Hepatic stellate cell (primary cell): ENCODE data around the gene B3GALT5.

ENCODE experiments used
- DNase-seq: peaks from one replicate; pipeline ENCODE4 v3.0.0; 2011; ENCODE audit warnings: low spot score

Gene B3GALT5

DNA sequence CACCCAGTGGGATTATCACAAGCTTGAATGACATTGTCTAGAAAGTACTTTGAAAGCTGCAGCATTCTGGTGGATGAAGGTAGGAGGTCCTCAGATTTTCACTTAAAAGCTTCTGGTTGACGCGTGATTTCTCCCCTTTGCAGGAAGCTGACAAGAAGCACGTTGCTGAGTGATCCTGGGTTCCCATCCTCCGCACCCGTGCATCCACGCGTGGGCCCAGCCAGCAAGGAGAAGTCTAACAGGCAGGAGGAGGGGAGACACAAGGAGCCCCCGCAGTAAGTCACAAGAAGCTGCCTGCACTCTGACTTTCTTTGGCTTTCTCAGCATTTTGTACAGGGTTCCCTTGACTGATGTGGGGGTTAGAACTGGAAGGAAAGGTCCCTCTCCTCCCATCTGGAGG lies 7.8 kb upstream of the B3GALT5 start:
- DNase-seq, result no peak

DNA sequence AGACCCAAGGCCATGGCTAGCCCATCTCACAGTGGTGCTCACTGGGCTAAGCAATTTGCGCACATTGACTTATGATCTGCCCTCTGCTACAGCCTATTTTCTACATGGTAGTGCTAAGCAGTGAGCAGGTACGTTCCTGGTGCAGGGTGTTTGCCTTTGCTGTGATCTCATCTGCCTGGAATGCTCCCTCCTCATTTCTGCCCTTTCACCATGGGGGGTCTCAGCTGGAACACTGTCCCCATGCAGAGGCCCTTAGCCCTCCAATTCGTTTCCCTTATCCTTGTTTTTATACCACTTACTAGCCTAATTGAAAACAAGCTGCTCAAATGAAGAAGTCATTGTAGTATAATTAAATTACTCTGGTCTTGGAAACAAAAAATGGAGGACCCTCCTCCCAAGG lies 2.0 kb upstream of the B3GALT5 start:
- DNase-seq, result no peak

DNA sequence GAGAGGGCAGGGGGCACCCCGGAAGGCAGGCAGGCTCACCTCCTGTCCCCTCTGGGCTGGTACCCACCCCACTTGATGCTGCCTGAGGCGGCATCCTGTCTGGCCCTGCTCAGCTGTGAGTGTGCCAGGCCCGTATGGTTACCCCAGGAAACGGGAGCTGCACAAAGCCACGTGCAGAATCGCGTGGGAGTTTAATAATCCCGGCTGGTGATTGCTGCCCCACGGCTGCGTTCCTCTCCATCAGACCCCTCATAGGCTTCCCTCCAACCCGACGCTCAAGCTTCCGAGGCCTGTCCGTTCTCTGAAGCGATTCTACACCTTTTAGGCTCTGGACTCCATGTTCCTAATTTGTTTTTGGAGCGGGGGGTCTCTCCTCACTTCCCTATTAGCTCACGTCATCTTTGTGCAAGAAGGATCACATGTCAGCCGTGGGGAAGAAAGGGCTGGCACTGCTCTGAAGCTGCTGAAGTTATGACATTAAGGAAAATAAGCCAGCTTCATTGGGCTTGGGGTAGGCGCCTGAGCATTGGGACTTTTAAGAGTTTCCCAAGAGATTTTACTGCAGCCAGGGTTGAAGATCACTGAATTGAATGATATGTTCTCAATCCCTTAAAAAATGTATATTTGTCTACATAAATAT lies 1.1 kb upstream of the B3GALT5 start:
- DNase-seq, result no peak

DNA sequence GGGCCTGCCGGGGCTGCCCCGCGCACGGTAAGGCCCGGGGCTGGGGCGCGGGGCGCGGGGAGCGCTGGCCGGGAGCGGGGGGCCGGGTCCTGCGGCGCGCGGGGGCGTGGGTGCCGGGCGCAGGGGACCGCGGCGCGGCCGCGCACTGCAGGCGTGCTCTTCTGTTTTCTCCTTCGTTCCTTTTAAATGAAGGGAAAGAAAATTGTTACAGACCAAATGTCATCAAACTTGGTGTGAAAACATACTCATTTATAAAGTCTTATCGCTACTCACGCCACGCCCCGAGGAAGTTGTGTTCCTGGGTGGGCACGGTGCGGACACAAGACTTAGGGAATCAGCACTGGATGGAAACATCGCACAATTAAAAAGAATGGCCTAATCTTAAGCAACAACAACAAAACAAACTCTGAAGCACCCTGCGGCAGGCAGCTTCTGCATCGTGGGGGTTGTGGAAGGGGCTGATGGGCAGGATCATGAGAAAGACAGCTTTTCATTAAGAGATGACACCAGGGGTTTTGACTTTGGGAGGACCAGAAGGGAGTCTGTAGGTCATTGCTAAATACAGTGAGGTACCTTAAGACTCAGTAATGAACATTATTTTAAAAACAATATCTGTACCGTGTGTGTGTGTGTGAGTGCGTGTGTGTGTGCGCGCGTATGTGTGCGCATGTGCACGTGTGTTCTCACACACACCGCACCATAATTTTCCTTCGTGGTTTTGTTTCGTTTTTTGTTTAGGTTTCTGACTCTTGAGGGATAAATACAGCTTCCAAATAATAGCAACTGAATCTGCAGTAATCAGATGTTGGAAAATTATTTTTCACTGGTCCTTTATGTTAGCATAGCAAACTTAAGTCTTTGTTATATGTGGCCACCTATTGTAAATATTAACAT lies 548 bp downstream of the B3GALT5 start:
- no peak for DNase-seq

DNA sequence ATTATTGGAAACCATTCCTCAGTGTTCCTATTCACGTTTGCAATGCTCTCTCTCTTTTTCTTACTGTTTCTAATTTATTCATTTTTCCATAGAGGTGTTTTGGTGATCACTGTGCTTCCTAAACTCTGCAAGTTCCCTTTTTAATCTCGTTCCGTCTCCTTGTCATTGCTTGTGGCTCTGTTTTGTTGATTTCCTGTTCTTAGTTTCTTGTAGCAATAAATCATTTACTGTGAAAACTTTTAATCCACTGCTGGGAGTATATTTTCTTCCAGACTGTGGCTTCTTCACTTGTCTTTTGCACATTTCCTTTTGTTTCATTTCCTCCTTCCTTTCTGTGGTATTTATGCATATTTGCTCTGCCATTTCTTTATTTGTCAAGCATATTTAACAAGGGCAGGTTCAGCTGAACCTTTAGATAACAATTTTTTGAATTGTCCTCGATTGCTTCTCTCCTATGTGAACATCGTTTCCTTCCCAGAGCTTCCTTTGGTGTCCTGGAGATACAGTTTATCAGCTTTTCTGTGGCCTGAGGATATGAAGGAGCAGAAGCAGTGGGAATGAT lies 3.6 kb downstream of the B3GALT5 start:
- no peak for DNase-seq

DNA sequence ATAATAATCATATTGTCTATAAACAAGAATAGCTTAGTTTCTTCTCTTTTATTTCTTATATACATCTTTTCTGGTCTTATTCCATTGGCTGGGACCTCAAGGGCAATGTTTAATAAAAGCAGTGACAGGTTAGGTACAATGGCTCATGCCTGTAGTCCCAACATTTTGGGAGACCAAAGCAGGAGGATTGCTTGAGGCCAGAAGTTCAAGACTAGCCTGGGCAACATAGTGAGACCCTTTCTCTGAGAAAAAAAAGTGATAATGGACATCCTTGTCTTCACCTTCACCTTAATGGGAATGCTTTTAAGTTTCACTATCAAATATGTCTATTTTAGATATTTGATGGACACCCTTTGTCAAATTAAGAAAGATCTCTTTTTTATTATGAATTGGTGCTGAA lies 8.1 kb downstream of the B3GALT5 start:
- DNase-seq, result no peak

DNA sequence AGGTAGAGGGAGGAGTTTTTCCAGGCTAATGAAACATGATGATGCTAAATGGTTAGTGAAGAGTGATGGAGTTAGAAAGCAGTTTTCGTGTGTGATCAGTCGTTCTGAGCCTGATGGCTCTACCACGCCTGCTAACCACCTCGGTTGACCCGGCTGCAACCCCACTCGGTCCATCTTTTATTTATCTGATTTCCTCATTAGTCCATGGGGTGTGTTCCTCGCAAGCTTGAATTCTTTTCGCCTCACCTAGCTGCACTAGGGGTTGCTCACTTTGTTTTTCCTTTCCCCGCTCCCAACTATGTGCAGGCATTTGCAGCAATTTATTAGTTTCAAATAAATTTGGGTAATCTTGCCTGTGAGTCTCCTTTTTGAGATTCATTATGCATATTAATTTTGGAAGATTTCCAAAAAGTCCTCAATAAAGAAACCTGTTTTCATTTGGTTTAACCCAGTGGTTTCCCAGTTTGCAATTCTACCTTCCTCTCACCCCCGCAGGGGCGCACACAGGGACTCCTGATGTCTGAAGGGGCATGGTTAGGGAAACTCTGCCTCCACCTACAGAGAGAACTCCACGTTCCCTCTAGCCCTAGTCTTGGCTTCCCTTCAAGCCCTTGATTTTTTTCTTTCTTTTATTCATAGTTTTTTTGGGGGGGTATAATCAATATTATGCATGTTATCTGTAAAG lies 12.6 kb downstream of the B3GALT5 start:
- DNase-seq, result no peak

DNA sequence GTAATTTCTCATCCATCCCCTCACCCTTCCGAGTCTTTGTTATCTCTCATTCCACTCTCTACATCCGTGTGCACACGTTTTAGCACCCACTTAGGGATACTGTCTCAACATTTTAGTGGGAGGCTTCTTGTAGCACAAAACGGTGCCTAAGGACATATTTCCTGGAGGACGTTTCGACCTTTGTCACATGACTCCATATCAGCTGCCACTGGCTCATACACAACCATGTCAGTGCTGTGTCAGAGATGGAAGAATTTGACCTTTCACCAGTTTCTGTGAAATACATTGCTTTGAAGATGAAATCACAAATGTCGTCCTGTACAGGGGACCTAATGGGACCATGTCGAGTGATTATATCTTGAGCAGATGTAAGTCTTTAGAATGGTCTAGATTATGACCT lies 15.6 kb downstream of the B3GALT5 start:
- no peak for DNase-seq

DNA sequence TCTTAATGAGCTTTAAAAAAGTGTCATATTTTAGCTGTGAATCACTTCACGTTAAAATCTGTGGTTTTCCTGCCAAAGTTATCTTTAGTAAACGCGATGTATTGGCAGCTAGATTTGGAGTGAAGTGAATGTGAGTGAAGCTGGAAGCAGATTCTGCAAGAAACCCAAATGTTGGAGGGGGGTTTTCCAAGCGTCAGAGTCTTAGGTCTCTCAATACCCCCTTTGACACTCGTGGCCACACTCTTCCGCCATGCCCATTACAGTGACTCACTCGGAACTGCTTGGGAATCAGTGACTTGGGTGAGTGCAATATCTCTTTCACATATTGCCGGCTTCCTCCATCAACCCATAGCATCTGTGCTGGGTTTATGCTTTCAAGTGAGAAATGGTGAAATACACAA lies 17.5 kb downstream of the B3GALT5 start:
- DNase-seq, result no peak

DNA sequence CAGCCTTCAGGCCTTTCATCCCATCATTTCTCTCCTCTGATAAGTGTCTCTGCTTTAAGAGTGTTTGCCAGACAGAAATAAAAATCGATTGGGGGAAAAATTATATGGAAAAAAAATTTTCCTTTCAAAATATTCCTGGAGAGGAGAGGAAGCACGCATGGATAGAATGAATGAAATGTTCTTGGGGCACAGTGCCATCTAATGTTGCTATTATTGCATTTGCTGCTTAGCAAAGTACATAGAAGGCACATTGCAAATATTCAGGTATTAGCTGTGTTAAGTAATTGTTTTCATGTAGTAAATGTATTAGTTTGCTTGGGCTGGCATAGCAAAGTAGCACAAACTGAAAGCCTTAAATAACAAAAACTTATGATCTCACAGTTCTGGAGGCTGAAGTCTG lies 18.1 kb downstream of the B3GALT5 start:
- no peak for DNase-seq

DNA sequence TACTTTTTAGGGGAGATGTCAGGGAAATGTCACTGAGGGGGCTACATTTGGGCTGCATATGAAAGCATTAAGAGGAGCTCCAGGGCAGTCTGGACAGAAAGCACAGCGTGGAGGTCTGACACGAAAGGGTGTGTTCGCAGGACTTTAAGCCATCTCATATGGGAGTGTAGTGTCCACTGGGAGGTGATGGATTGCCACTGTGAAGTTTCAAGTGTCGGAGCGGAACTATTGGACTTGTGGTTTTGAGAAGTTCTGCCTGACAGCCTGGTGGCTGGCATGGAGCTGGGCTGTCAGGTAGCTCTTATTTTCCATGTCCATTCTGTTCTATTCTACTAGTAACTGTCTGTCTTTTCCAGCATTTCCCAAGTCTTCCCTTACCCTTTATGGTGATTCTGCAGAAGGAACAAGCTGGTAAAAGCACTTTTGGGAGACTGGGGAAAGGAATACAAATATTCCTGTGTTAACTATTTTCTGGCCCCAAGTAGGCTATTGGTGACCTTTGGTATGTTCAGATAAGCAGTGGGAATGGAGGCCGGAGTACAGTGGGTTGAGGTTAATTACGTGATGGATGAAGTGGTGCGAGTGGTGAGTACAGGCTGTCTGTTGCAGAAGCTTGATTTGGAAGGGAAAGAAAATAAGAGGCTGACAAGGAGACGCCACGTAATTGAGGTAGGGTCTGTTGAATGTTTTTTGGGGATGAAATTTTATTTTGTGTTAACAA lies 19.3 kb downstream of the B3GALT5 start:
- no peak for DNase-seq

DNA sequence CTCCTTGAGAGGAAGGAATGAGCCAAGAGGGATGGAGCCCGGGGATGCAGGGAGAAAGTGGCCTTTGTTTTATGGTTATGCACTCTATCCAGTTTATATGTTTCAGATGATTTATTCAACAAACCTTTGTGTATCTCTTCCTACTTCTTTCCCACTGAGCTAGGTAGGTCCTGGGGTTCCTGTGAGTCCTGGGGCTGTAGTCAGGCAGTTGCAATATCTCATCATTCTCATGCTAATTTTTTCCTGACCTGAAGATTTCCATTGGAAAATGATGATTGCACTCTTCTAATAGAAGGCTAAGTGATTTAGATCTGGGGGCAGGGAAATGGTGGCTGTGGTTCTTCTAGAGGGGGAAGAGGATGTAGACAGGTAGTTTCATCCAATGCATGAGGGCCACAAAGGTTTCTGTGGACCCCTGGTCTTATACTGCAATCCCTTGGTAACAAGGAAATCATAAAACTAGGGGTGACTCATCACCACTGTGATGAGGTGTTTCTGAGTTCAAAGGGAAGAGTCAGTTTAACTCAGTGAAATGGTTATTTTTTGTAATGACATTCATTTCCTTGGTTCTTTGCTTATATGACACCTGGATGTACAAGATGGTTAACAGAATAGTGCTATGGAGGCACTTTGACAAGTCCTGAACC lies 20.2 kb downstream of the B3GALT5 start:
- no peak for DNase-seq

DNA sequence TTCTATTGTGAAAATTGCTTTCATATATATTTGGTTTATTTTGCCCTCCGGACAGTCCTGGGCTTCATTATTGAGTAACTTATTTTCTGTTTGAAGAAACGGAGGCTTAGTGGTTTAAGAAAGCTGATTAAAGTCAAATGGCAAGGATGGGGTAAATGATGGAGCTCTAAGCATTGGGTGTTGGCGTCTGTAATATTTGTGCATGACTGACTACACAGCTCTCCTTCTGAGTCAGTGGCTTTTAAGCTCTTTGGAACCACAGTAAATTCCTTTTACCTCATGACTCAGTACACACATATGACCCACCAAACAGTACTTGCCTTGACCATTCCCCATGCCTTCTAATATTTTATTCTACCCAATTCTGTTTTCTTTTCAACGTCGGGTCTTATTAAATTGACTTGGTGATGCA lies 21.0 kb downstream of the B3GALT5 start:
- DNase-seq, result peak; percentile 36

DNA sequence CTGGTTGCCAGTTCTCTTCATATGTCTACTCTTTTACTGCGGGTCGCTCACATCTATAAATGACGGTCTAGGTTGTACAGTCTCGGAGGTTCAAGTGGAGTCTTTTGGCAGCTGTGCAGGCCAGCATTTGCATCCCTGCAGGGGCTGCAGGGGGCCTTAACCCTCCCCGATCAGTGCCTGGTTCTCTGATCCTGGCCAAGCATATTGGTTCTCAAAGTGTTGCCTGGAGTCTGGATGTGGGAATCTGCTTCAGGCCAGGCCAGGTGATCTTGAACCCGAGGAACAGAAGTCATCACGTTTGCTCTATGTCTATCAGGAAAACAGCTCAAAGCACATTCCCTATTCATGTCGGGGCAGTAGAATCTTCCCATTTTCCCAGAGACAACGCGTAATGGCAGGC lies 21.8 kb downstream of the B3GALT5 start:
- DNase-seq, result no peak

DNA sequence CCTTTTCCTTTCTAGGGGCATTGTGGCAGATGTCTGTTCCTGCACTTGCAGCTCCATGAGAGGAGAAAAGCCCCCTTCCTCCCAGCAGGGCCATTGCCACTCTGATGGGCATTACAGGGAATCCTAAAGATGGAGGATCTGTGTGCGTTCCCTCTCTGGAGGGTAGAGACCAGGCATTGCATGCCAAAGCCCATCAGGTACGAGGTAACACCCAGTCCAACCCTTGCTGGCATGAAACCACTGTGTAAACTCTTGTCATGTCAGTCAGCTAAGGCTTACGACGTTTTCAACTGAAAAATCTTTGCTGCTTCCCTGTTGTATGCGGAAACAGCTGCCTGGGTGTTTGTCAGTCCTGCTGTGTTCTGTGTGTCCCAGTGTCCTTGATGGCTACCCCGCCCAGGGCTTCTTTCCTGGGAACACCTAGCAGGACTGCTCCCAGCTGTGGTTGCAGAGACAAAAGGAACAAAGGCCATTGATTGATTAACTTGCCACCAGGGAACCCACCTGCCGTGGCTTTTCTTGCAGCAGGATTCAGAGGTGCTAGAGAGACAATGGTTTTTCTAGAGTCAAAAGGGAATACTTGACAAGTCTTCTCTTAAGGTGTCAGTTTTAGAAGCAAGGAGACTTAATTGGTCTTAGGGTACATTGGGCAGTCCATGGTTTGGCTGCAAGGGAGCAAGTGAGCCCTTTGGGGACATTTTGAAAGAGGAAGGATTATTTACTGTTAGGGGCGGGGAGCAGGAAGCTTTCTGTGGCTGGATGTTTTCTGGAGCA lies 24.6 kb downstream of the B3GALT5 start:
- DNase-seq, result no peak

DNA sequence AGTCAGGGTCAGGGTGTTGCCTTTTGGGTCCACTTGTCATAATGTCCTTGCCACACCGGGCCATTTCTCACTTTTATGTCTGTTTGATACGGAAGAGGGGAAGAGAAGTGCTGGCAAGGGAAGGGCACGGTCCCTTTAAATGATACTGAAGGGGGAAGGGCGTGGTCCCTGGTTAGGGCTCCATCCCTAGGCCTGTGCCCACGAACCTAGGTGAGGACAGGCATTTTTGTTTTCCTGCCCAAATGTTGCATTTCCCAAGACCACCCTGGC lies 25.2 kb downstream of the B3GALT5 start:
- no peak for DNase-seq

DNA sequence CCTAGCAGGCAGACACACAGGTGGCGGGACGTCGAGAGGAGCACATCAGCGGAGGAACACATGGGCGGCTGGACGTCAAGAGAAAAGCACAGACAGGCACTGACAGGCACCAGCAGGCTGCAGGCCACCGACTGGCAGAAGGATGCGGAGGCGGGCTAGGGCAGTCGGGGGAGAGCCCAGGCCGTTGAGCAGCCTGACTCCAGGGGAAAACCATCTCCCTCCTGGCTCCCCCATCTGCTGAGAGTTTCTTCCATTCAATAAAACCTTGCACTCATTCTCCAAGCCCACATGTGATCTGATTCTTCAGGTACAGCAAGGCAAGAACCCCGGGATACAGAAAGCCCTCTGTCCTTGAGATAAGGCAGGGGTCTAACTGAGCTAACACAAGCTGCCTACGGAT lies 25.5 kb downstream of the B3GALT5 start:
- no peak for DNase-seq

DNA sequence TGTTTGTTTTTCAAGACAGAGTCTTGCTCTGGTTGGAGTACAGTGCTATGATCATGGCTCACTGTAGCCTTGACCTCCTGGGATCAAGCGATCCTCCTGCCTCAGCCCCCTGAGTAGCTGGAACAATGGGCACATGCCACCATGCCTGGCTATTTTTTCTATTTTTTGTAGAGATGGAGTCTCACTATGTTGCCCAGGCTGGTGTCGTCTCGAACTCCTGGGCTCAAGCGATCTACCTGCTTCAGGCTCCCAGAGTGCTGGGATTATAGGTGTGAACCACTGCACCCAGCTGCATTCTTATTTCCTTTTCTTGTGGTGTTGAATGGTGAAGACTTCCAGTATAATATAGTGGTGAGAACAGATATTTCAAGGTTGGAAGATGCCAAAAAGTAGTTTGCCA lies 28.0 kb downstream of the B3GALT5 start:
- DNase-seq, result no peak

DNA sequence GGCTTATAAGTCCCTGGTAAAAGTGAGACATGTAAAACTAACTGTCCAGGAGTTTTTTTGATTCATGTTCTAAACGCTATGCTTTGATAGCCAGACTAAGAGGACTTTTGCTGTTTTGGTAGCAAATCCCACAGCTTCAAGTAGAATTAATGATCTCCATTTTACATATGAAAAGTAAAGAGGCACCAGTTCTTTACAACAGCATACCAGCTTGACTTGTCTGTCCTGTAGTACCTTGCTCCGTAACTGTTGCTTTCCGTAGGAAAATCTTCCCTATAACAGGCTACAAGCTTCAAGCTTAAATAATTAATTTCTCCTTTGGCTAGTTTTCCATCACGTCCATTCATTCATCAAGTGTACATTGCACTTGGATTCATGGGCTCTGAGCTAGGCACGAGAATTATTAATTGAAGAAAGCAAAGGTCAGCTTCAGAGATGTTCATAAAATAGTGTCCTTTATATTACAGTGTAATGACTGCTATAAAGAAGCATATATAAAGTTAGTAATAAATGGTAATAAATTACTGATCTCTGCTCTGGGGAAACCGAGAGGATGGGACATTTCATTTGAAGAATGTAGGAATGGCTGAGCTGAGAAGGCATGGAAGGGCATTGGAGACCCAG lies 29.2 kb downstream of the B3GALT5 start:
- no peak for DNase-seq

DNA sequence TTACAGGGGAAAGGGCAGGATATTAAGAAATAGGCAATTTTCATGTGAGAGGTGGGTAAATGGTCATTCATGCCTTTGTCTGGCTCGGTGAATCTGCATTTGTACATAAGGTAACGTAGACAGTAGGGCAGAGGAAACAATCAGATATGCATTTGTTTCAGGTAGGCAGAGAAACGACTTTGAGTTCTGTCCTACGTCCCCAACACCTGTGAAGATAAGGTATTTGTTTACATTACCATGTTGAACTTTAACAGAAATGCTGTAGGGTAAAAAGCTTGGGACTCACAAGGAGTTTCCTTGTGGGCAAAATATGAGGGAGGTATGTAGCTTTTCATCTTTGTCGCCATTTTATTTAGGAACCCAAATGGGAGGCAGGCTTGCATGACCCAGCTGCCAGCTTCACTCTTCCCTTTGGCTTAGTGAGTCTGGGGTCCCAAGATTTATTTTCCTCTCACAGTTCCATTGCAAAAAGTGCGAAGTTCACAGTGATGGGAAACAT lies 31.4 kb downstream of the B3GALT5 start:
- no peak for DNase-seq
